Skin epidermis (tissue), 12 donors: ENCODE data around the gene USH1C.

Experiments
- H3K27ac ChIP-seq, 21 experiments: fragments of 200-600 bp; sonication (generic) in 11 of 21; one replicate each; pipeline ENCODE4 v1.5.0; 2020; ENCODE audit warnings: mild to moderate bottlenecking in 3 of 21, inconsistent platforms in 2 of 21, moderate library complexity in 2 of 21
- H3K4me3 ChIP-seq, 7 experiments: fragments of 200-600 bp; sonication (generic) in 2 of 7; one replicate each; pipeline ENCODE4 v1.5.0; 2020; ENCODE audit warnings: inconsistent platforms in 2 of 7, mild to moderate bottlenecking in 2 of 7, moderate library complexity in 1 of 7

Gene USH1C

GRCh38 chr11:17544181-17544622 is at the start of gene USH1C:
Gene USH1C, minus strand, starts transcription at chr11:17544416. Its CDS starts 109 bp downstream, at chr11:17544307.
- no peak within 1 kb of the TSS for H3K27ac ChIP-seq
- no peak within 1 kb of the TSS for H3K4me3 ChIP-seq

GRCh38 chr11:17593466-17594245 is 49.4 kb upstream of the USH1C start:
- no peak overlapping the region for H3K4me3 ChIP-seq
- no peak overlapping the region for H3K27ac ChIP-seq

GRCh38 chr11:17591293-17591692 is 47.1 kb upstream of the USH1C start:
- Histone ChIP-seq H3K4me3 (no peak overlapping the region), H3K27ac (no peak overlapping the region)

GRCh38 chr11:17590463-17590862 is 46.2 kb upstream of the USH1C start:
- H3K27ac ChIP-seq: no peak overlapping the region
- no peak overlapping the region for H3K4me3 ChIP-seq

DNA sequence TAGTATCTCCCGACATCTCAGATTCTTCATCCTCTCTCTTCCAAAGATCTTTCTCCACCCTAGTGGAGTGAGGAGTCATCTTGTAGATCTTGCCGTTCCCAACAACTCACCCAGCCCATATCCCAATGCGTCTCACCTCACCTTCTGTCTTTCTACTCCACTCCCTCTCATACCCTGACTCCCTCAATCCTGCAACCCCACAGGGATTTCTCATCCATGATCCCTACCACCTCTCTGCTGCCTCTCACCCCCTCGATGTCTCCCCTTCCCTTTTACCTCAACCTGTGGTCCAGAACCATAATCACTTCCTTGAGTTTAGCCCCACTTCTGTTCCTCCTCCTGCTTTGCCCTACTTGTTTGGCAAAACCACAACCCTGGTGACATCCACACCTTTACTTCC is 44.5 kb upstream of the USH1C start:
- Histone ChIP-seq H3K27ac (no peak overlapping the region), H3K4me3 (no peak overlapping the region)

- no peak overlapping the region for H3K27ac ChIP-seq
- H3K4me3 ChIP-seq: no peak overlapping the region
These were observed 44.0 kb upstream of the USH1C start for GRCh38 chr11:17588166-17588565.

DNA sequence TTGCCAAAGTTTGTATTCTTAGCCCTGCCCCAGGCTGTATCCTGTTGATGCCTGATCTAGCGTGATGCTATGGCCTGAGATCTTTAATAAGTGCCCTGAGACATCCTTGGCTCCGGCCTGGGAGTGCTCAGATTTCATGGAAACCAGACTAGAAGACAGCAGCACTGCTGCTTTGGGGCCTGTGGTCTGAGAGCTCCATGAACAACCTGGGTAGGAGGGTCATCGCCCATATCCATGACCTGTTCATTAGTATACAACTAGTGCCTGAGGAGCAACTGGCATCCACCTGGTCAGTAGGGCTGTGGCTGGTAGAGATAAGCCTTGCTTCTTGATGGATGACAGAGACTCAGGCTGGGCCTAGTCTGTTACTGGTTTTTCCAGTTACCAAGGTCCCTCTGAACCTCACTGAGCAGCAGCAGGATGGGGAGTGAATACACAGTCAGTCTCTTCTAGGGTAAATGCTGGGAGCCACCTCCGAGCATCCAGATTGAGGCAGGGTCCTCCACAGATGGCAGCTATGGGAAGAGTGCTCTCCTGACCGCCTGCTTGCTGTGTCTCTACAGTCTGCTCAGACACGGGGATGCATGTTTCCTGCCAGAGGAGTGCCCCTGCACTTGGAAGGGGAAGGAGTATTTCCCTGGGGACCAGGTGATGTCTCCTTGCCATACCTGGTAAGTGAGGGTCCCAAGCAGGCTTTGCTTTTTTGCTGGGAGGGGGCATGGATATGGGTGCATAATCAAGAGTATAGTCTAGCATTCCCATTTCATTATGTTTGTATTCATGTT is 41.9 kb upstream of the USH1C start:
- H3K4me3 ChIP-seq: no peak overlapping the region
- no peak overlapping the region for H3K27ac ChIP-seq

DNA sequence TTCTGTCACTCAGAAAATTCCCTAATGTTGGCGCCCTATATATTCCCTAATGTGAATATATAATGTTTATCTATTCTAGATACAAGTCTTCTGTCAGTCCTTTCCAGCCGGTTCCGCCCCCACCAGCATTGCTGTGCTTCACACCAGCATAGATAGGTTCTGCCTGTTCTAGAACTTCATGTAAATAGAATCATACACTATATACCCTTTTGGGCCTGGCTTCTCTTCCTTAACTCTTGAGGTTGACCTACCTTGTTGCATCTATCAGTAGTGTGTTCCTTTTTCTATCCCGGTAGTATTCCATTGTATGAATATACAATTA is 37.5 kb upstream of the USH1C start:
- H3K27ac ChIP-seq: no peak overlapping the region
- no peak overlapping the region for H3K4me3 ChIP-seq

DNA sequence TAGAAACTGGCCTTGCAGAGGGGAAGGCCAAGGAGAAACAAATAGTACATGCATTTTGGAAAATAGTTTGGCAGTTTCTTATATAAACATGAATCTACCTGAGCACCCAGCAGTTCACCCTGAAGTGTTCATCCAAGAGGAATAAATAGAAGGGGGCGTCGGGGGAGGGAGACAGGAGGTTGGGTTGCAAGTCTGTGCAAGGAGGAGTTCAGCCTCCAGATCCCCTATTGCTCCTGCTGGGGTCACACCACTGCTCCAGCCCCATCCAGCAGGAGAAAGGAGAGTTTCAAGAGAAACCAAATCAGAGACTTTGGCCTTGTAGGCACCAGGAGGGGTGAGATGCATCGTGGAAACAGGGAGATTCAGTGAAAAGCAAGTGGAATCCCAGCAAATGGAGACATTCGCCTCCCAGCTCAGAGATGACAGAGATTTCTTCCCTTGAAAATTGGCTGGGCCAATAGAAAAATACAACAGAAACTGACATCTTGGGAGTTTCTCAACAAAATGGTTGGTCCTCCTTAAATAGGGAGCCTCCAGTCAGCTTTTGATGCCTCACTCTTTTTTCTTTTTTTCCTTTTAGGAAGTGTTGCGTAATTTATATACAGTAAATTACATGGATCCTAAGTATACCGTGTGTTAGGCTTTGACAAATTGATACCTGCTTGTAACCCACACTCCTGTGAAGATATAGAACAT is 37.0 kb upstream of the USH1C start:
- Histone ChIP-seq H3K4me3 (no peak overlapping the region), H3K27ac (no peak overlapping the region)

DNA sequence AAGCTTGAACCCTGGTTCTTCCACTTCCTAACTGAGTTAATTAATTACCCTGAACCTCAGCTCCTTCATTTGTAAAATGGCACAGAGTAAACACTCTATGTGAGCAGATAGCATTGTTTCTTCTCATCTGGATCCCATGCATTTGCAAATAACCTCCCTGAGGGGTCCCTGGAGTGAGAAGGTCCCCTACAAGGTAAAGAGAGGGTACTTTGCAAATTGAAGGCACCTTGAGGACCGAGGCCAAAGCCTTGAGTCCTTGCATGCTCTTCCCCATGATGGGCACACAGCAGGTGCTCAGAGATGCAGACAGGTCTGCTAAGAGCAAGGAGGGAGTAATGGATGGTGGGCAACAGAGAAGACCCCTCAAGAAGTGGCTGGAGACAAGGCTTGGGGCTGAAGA is 36.1 kb upstream of the USH1C start:
- no peak overlapping the region for H3K4me3 ChIP-seq
- no peak overlapping the region for H3K27ac ChIP-seq

GRCh38 chr11:17579451-17579850 is 35.2 kb upstream of the USH1C start:
- no peak overlapping the region for H3K27ac ChIP-seq

DNA sequence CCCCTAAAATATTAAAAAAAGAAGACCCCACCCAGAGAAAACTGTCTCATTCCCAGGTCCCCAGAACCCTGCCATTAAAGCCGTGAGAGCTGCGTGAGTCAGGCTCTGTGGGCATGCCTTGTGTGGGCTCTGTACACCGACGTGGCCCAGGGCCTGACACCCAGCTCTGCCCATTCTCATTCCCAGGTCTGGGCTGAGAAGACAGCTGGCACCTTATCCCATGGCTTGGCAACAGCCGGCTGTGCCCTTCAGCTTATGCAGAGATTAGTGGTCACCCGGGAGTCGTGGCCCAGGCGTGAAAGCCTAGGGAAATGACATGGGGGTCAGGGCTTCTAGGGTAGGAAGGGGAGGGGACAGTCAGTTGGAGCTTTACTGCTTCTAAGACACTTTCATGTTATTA is 34.7 kb upstream of the USH1C start:
- H3K27ac ChIP-seq: no peak overlapping the region
- no peak overlapping the region for H3K4me3 ChIP-seq

More at GRCh38 chr11:17579451-17579850, 35.2 kb upstream of the USH1C start:
- H3K4me3 ChIP-seq: no peak overlapping the region

GRCh38 chr11:17578296-17578695 is 34.1 kb upstream of the USH1C start:
- H3K27ac ChIP-seq: no peak overlapping the region
- H3K4me3 ChIP-seq: no peak overlapping the region

DNA sequence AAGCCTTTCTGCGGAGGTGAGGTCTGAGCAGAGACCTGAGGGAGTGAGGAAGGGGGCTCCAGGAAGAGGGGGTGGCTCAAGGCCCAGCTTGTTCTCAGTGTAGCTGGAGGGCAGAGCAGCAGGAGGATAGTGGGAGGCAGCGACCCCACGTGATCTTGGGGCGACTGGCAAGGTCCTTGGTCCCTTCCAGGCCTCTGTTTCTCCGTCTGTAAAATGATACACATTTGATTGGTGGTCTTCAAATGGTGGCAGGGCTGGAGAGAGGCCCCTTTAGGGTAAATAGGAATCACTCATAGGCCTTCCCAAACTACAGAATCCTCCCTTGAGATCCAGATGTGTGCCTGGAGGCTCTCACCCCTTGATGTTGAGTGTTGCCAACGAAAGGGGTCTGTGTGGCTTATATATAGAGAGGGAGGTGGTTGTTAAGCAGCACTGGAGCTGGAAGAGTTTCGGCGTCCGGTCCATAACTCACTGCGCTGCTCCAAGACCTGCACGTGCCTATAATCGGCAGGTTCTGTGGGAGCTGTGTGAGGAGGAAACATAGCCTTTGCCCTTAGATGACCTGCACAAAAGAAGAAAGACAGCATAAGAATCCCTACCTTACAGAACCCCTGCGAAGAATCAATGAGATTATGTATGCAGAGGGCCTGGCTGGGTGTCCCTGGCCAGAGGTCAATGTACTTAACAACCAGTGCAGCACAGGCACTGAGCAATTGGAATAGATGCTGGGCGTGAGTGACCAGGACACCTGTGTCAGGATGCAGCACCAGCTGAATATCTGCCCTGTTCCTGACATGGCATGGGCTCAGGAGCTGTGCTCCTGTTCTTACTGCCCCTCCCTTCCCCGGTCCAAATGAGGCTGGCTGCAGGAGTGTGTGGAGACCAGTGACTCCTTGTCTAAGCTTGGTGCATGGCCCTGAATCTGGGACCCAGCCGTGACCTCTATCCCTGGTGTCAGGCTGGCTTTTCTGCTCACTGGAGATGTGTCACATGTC is 31.5 kb upstream of the USH1C start:
- Histone ChIP-seq H3K4me3 (no peak overlapping the region), H3K27ac (no peak overlapping the region)

DNA sequence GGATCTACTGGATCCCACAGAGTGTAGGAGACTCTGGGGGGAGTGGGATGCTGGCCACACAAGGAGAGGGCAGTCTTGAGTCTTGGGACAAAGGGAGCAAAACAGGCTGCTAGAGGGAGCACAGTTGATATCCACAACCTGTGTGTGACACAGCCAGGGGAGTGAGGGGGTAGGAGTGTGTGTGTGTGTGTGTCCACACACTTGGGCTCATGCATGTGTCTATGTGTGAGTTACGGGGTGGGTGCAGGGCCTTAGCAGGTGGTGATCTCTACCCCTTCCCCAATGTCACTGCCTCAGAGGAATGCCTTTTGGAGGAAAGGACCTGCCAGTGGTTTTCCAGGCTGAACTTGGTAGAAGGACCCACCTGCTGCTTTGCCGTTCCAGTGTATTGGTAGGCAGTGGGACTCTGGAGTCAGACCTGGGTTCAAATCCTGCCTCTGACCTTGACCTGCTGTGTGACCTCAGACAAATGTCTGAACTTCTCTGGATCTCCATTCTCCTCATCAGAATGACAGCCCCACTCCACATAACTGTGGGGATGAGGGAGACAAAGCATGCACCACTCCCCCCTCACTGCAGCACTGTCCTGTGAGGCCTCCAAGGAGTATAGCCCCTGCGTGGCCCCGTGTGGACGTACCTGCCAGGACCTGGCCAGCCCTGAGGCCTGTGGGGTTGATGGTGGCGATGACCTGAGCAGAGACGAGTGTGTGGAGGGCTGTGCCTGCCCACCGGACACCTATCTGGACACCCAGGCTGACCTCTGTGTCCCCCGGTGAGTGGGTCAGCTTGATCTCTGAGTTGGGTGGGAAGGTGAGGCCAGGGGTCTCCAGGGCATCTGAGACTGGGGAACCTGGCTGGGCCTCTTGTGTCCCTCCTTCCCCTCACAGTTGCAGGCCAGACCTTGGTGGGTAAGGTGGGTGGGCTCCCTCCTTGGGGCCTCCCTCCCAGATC is 30.2 kb upstream of the USH1C start:
- no peak overlapping the region for H3K4me3 ChIP-seq

DNA sequence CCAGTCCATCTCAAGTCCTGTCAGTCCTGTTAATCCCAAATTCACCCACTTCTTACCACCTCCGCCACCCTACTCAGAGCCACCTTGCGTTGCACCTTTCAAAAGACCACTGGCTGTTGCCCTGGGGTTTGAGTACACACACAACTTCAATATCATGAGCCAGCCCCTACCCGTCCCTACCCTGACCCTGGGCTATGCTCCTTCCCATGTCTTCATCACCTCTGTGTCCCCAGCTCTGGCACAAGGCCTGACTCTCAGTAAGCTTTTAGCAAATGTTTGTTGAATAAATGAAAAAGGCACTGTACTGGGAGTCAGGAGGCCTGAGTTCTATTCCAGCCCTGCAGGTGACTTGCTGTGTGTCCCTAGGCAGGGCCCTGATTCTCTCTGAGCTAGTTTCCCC is 29.3 kb upstream of the USH1C start:
- Histone ChIP-seq H3K27ac (no peak overlapping the region), H3K4me3 (no peak overlapping the region)

More for the DNA sequence above, 30.2 kb upstream of the USH1C start:
- no peak overlapping the region for H3K27ac ChIP-seq

DNA sequence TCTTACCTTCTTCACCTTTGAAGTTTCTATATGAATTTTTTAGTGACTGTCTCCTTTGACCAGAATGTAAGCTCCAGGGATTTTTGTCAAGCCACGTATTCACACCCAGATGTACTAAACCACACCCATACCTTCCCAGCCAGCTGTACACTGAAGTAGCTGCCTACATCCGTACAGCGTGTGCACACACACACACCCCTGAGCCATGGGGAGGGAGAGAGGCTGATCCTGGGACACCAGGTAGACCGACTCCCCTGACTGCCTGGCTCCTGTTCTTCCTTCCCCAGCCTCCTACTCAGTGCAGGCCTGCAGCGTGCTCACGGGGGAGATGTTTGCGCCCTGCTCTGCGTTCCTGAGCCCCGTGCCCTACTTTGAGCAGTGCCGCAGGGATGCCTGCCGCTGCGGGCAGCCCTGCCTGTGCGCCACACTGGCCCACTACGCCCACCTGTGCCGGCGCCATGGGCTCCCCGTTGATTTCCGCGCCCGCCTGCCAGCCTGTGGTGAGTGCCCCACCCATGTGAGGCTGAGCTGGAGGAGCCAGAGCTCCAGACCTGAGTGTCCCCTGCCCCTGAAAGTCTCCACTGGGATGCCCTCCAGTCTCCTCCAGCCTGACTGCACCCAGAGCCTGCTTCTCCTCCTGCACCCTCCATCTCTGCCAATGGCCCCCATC is 28.7 kb upstream of the USH1C start:
- H3K4me3 ChIP-seq: no peak overlapping the region
- H3K27ac ChIP-seq: no peak overlapping the region

DNA sequence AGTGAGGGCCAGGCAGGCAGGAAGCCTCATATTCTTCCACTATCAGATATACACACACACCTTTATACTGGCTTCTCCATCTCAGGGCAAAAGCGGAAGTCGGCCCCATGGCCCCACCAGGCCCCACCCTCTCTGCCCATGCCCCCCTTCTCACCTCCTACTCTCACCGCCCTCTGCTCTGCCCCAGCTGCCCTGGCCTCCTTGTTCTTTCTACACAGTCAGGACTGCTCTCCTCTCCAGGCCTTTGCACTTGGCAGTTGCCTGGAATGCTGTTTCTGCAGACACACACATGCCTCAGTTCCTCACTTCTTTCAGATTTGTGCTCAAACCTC is 28.1 kb upstream of the USH1C start:
- Histone ChIP-seq H3K4me3 (no peak overlapping the region), H3K27ac (no peak overlapping the region)
